Fibroblast of skin of scalp (primary cell): ENCODE data around the gene EFNB1. TPM values are rescaled to one million over a fixed set of nuclear protein-coding genes. Genes with fewer than 3 reads are reported as not detected.
A peak's percentile ranks its signal among the peaks of the same experiment; 100 is the strongest.
"Not testable (repeated sequence)": the region's sequence is repeated elsewhere in the genome, so short reads cannot be mapped to it uniquely, and the experiment has no call there.

Experiments used
- DNase-seq: peaks from one replicate; pipeline ENCODE4 v3.0.0-alpha.2; 2013
- polyA plus RNA-seq, 2 experiments: library from polyadenylated mRNA; unstranded; fragments of 120-200 nt; gene quantifications; one replicate each; pipeline ENCODE4 v1.2.1, GENCODE V29; 2013; ENCODE audit not compliant: insufficient read length in 2 of 2

Gene EFNB1
- 31.9 TPM for polyA plus RNA-seq (2013, experiment 1 of 2; ENCODE audit: insufficient read length)
- 32.1 TPM for polyA plus RNA-seq (2013, experiment 2 of 2; ENCODE audit: insufficient read length)

GRCh38 chrX:68828740-68829581, at the start of gene EFNB1:
Gene EFNB1 (plus strand): TSS chrX:68829021. CDS start chrX:68829777, 756 bp downstream.
- DNase-seq: peak; percentile 97

GRCh38 chrX:68781295-68781694, 47.5 kb upstream of the EFNB1 start:
- DNase-seq: not testable (repeated sequence)

GRCh38 chrX:68784816-68785215, 44.0 kb upstream of the EFNB1 start:
- no peak for DNase-seq

GRCh38 chrX:68786581-68786980, 42.2 kb upstream of the EFNB1 start:
- DNase-seq: not testable (repeated sequence)

GRCh38 chrX:68789966-68790365, 38.9 kb upstream of the EFNB1 start:
- no peak for DNase-seq

- DNase-seq: no peak
These were observed 36.7 kb upstream of the EFNB1 start for GRCh38 chrX:68792083-68792482.

- DNase-seq: no peak
These were observed 34.4 kb upstream of the EFNB1 start for GRCh38 chrX:68794461-68794860.

- DNase-seq: no peak
These were observed 33.1 kb upstream of the EFNB1 start for GRCh38 chrX:68795741-68796140.

- not testable (repeated sequence) for DNase-seq
These were observed 30.4 kb upstream of the EFNB1 start for GRCh38 chrX:68798400-68798799.

GRCh38 chrX:68801737-68802290, 27.0 kb upstream of the EFNB1 start:
- DNase-seq: no peak

GRCh38 chrX:68807818-68808217, 21.0 kb upstream of the EFNB1 start:
- DNase-seq: peak; percentile 14

- DNase-seq: peak; percentile 25
These were observed 20.0 kb upstream of the EFNB1 start for GRCh38 chrX:68808686-68809357.

GRCh38 chrX:68820476-68821110, 8.2 kb upstream of the EFNB1 start:
- no peak for DNase-seq

GRCh38 chrX:68821616-68822015, 7.2 kb upstream of the EFNB1 start:
- no peak for DNase-seq

GRCh38 chrX:68822641-68823410, 6.0 kb upstream of the EFNB1 start:
- DNase-seq: peak; percentile 68

GRCh38 chrX:68823413-68824151, 5.2 kb upstream of the EFNB1 start:
- no peak for DNase-seq

GRCh38 chrX:68824152-68824433, 4.7 kb upstream of the EFNB1 start:
- no peak for DNase-seq

- no peak for DNase-seq
These were observed 4.2 kb upstream of the EFNB1 start for GRCh38 chrX:68824565-68825125.

GRCh38 chrX:68826113-68826980, 2.5 kb upstream of the EFNB1 start:
- peak; percentile 20 for DNase-seq

GRCh38 chrX:68827256-68827655, 1.6 kb upstream of the EFNB1 start:
- DNase-seq: no peak
